IMR-90 (cell line): ENCODE measurements around the gene HIGD2A. TPM values are rescaled to one million over a fixed set of nuclear protein-coding genes. Genes with fewer than 3 reads are reported as not detected.

Experiments used
- ATAC-seq: fragments of 200-7000 bp; cut with Tn5 transposase; 2 replicates; pipeline ENCODE4 v1.9.1; 2020; ENCODE audit warnings: low read depth, mild to moderate bottlenecking, moderate library complexity
- BruUV-seq: library from RNA; stranded (reverse); fragments of 400-500 nt; replicated peaks from 2 replicates; lab custom pipeline; 2021; lab: Mats Ljungman, UMichigan
- CTCF ChIA-PET: fragments of 300-600 bp; formaldehyde crosslinking; extraction: SDS; loops from one replicate; lab custom pipeline; 2021; ENCODE audit warnings: antibody characterized with exemption; lab: Yijun Ruan, JAX
- POLR2A ChIA-PET: fragments of 300-600 bp; sonication (Branson Sonifier 250); formaldehyde crosslinking; loops from one replicate; lab custom pipeline; 2022; ENCODE audit warnings: antibody characterized with exemption; ENCODE audit not compliant: unreplicated experiment; lab: Charles Lee
- DNase-seq: peaks from one replicate; pipeline ENCODE4 v3.0.0; 2013
- H2AFZ ChIP-seq: replicated peaks from 2 replicates; pipeline ENCODE3; 2013; ENCODE audit warnings: low read length, mild to moderate bottlenecking; ENCODE audit not compliant: poor library complexity
- H2AK5ac ChIP-seq: 2 replicates; pipeline ENCODE4 v1.6.1; 2013; ENCODE audit warnings: low read depth, low read length, inconsistent platforms
- H2AK9ac ChIP-seq: replicated peaks from 2 replicates; pipeline ENCODE3; 2013; ENCODE audit warnings: mild to moderate bottlenecking, low read depth, low read length, moderate library complexity; ENCODE audit not compliant: poor library complexity
- H2BK120ac ChIP-seq: 2 replicates; pipeline ENCODE4 v1.6.1; 2013; ENCODE audit warnings: low read depth, low read length, inconsistent platforms
- H2BK15ac ChIP-seq: 3 replicates; pipeline ENCODE4 v1.6.1; 2013; ENCODE audit warnings: low read depth, low read length, inconsistent platforms
- H2BK20ac ChIP-seq: 2 replicates; pipeline ENCODE4 v1.6.1; 2013; ENCODE audit warnings: low read depth, mild to moderate bottlenecking, inconsistent platforms, low read length, moderate library complexity
- H2BK5ac ChIP-seq: 2 replicates; pipeline ENCODE4 v1.6.1; 2013; ENCODE audit warnings: mild to moderate bottlenecking, low read depth, low read length, inconsistent platforms; ENCODE audit not compliant: poor library complexity, severe bottlenecking
- H3K14ac ChIP-seq: replicated peaks from 2 replicates; pipeline ENCODE4 v1.6.1; 2013; ENCODE audit warnings: low read depth, low read length, inconsistent platforms
- H3K18ac ChIP-seq: 2 replicates; pipeline ENCODE4 v1.6.1; 2013; ENCODE audit warnings: low read depth, low read length, control low read depth
- H3K23ac ChIP-seq: 2 replicates; pipeline ENCODE4 v1.6.1; 2013; ENCODE audit warnings: low read depth, low read length, inconsistent platforms
- H3K27ac ChIP-seq: 2 replicates; pipeline ENCODE4 v1.5.1; 2013; ENCODE audit warnings: mild to moderate bottlenecking, control low read depth, low read length; ENCODE audit not compliant: insufficient read depth
- H3K27me3 ChIP-seq: 2 replicates; pipeline ENCODE4 v1.6.1; 2013; ENCODE audit warnings: low read length; ENCODE audit not compliant: control insufficient read depth, insufficient read depth
- H3K36me3 ChIP-seq: 2 replicates; pipeline ENCODE4 v1.6.1; 2013; ENCODE audit warnings: low read length, mixed read lengths; ENCODE audit not compliant: control insufficient read depth, insufficient read depth
- H3K4ac ChIP-seq: 2 replicates; pipeline ENCODE4 v1.6.1; 2013; ENCODE audit warnings: low read depth, low read length, inconsistent platforms
- H3K4me1 ChIP-seq: 2 replicates; pipeline ENCODE4 v1.6.1; 2013; ENCODE audit warnings: low read length, mixed read lengths; ENCODE audit not compliant: control insufficient read depth, insufficient read depth
- H3K4me2 ChIP-seq: 2 replicates; pipeline ENCODE4 v1.6.1; 2013; ENCODE audit warnings: low read depth, mild to moderate bottlenecking, control low read depth, low read length, moderate library complexity
- H3K4me3 ChIP-seq: 2 replicates; pipeline ENCODE4 v1.5.1; 2013; ENCODE audit warnings: low read depth, mild to moderate bottlenecking, control low read depth, low read length, moderate library complexity; ENCODE audit not compliant: insufficient read depth
- H3K56ac ChIP-seq: 2 replicates; pipeline ENCODE4 v1.6.1; 2013; ENCODE audit warnings: low read length, inconsistent platforms; ENCODE audit not compliant: insufficient read depth; ENCODE audit errors: extremely low read depth
- H3K79me1 ChIP-seq, 2 experiments: 2 replicates each; pipeline ENCODE4 v1.6.1; 2013; ENCODE audit warnings: low read length in 2 of 2, inconsistent platforms in 1 of 2, low read depth in 1 of 2
- H3K9ac ChIP-seq: 2 replicates; pipeline ENCODE4 v1.6.1; 2013; ENCODE audit warnings: low read depth, low read length, control low read depth
- H3K9me1 ChIP-seq: 2 replicates; pipeline ENCODE4 v1.6.1; 2013; ENCODE audit warnings: low read length, inconsistent platforms; ENCODE audit not compliant: insufficient read depth
- H3K9me3 ChIP-seq: 2 replicates; pipeline ENCODE4 v1.6.1; 2013; ENCODE audit warnings: low read length; ENCODE audit not compliant: control insufficient read depth, insufficient read depth
- H4K20me1 ChIP-seq: 2 replicates; pipeline ENCODE4 v1.6.1; 2013; ENCODE audit warnings: low read length, inconsistent platforms; ENCODE audit not compliant: insufficient read depth
- H4K5ac ChIP-seq: 2 replicates; pipeline ENCODE4 v1.6.1; 2013; ENCODE audit warnings: mild to moderate bottlenecking, low read depth, low read length, control low read depth
- H4K8ac ChIP-seq, 2 experiments: 2 replicates each; pipeline ENCODE4 v1.6.1; 2013; ENCODE audit warnings: low read depth in 2 of 2, low read length in 2 of 2, control low read depth in 1 of 2, inconsistent platforms in 1 of 2
- H4K91ac ChIP-seq: 2 replicates; pipeline ENCODE4 v1.6.1; 2013; ENCODE audit warnings: low read depth, low read length, inconsistent platforms; ENCODE audit not compliant: insufficient read depth
- CEBPB ChIP-seq: IDR thresholded peaks from 2 replicates; pipeline ENCODE4 v1.6.1; 2012; ENCODE audit warnings: low read depth, low read length, improper control_type of control experiment
- FOS ChIP-seq: fragments of 150-350 bp; IDR thresholded peaks from 2 replicates; pipeline ENCODE4 v1.6.1; 2016; ENCODE audit warnings: low read depth, low read length
- RAD21 ChIP-seq: IDR thresholded peaks from 2 replicates; pipeline ENCODE4 v1.6.1; 2012; ENCODE audit warnings: low read length, improper control_type of control experiment
- RCOR1 ChIP-seq: IDR thresholded peaks from 2 replicates; pipeline ENCODE4 v1.6.1; 2012; ENCODE audit warnings: mild to moderate bottlenecking, low read length, improper control_type of control experiment; ENCODE audit not compliant: insufficient replicate concordance
- RFX5 ChIP-seq: IDR thresholded peaks from 2 replicates; pipeline ENCODE4 v1.8.0; 2012; ENCODE audit warnings: low read depth, mild to moderate bottlenecking, low read length, moderate library complexity
- WGBS, 2 experiments: methylation state at CpG; one replicate each; pipeline versions ENCODE4 v1.1.5 to v1.1.7; 2013; ENCODE audit warnings: missing lambda C conversion rate in 2 of 2; ENCODE audit not compliant: insufficient read length in 1 of 2; ENCODE audit errors: extremely low coverage in 2 of 2; 5-methylcytosine and 5-hydroxymethylcytosine counted together
- dilution Hi-C: fragments of 300-500 bp; cut with HindIII; formaldehyde crosslinking; loops from one replicate; pipeline ENCODE4 v1.14.3; 2018; ENCODE audit warnings: low sequenced_read_pairs; ENCODE audit not compliant: unreplicated experiment
- in situ Hi-C: fragments of 300-500 bp; cut with MboI; formaldehyde crosslinking; loops from 3 replicates; pipeline ENCODE4 v1.14.3; 2019; ENCODE audit warnings: low sequenced_read_pairs, inconsistent platforms, mixed read lengths
- intact Hi-C: fragments of 100-400 bp; cut with micrococcal nuclease; formaldehyde crosslinking; loops from 2 replicates; pipeline ENCODE4 v1.10.0; 2022
- polyA plus RNA-seq, 3 experiments: library from polyadenylated mRNA; depleted of rRNA; stranded (reverse); fragments of >200 nt; gene quantifications; 2 replicates each; pipeline ENCODE4 v1.2.3, GENCODE V29; 2012; ENCODE audit warnings: low replicate concordance in 1 of 3
- total RNA-seq: library from RNA; depleted of rRNA; stranded (reverse); fragments of >200 nt; gene quantifications from 2 replicates; pipeline ENCODE4 v1.2.3, GENCODE V29; 2012
- TF ChIP-seq, protein P1 (sequence below): fragments of 150-350 bp; IDR thresholded peaks from 2 replicates; pipeline ENCODE4 v1.6.1; 2017; ENCODE audit warnings: mild to moderate bottlenecking, antibody characterized with exemption, low read length, low read depth

HIGD2A gene
- total and polyA plus RNA-seq, 2 of the 4 experiments (the other 2 are of a cell fraction): 35.0 to 131 TPM

GRCh38 chr5:176409765-176410164 lies 21.2 kb downstream of the HIGD2A start:
- no peak overlapping the region for H3K18ac ChIP-seq
- H3K56ac ChIP-seq: no peak overlapping the region
- no peak overlapping the region for H2AFZ ChIP-seq
- H2AK9ac ChIP-seq: no peak overlapping the region
- no peak overlapping the region for H2BK5ac ChIP-seq
- H3K9me3 ChIP-seq: no peaks in the 10 kb centered on the region
- H2BK120ac ChIP-seq: no peak overlapping the region
- CTCF ChIA-PET: no interaction called here
- H3K14ac ChIP-seq: no peak overlapping the region
- H3K23ac ChIP-seq: no peak overlapping the region
- BruUV-seq: no TSS peak
- no peak overlapping the region for H2BK20ac ChIP-seq
- no peak overlapping the region for H4K8ac ChIP-seq
- H3K27ac ChIP-seq: no peak overlapping the region
- H3K4me3 ChIP-seq: no peak overlapping the region
- no peak overlapping the region for H2AK5ac ChIP-seq
- ATAC-seq (no peak), DNase-seq (no peak)
- no peak overlapping the region for H3K9ac ChIP-seq
- peaks cover 38% of the 10 kb centered on the region for H4K20me1 ChIP-seq
- no peak overlapping the region for H3K4ac ChIP-seq
- POLR2A ChIA-PET: no interaction called here
- H3K36me3 ChIP-seq: peaks cover 27% of the 10 kb centered on the region
- WGBS, 2 experiments: no CpG with 5 or more reads among the region's 4 CpGs
- no peak overlapping the region for H2BK15ac ChIP-seq
- TF ChIP-seq CEBPB (no peak), RAD21 (no peak), RFX5 (no peak), RCOR1 (no peak), FOS (no peak)
- TF ChIP-seq, protein P1, sequence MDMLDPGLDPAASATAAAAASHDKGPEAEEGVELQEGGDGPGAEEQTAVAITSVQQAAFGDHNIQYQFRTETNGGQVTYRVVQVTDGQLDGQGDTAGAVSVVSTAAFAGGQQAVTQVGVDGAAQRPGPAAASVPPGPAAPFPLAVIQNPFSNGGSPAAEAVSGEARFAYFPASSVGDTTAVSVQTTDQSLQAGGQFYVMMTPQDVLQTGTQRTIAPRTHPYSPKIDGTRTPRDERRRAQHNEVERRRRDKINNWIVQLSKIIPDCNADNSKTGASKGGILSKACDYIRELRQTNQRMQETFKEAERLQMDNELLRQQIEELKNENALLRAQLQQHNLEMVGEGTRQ: no peak
- no peak overlapping the region for H4K5ac ChIP-seq
- no peak overlapping the region for H4K91ac ChIP-seq
- no peaks in the 10 kb centered on the region for H3K27me3 ChIP-seq
- in situ Hi-C loops (no loop called here), dilution Hi-C loops (no loop called here), intact Hi-C loops (loop anchor here (10.0 kb wide), 1 partner anchor 235 kb away; the partner anchor contains the start of gene TSPAN17)
- peaks cover 16% of the 10 kb centered on the region for H3K9me1 ChIP-seq
- H3K79me1 ChIP-seq: peaks cover 22 to 50% of the 10 kb centered on the region in 2 experiments
- peaks cover 2% of the 10 kb centered on the region; the same call in 1 of the 2 replicates for H3K4me1 ChIP-seq
- no peak overlapping the region for H3K4me2 ChIP-seq
